Measurements from ENCODE around the gene AMMECR1L.

GRCh38 chr2:127877626-127878025, 8.1 kb downstream of the AMMECR1L start:
- TF ChIP-seq BHLHE40 (IDR thresholded peaks at IDR 0.05; ENCODE audit: borderline replicate concordance) (no peak), FOXM1 (IDR thresholded peaks at IDR 0.05; ENCODE audit: borderline replicate concordance) (no peak), SUZ12 (IDR thresholded peaks at IDR 0.05) (no peak), LEF1 (IDR thresholded peaks at IDR 0.05; ENCODE audit: borderline replicate concordance) (no peak), NFRKB (IDR thresholded peaks at IDR 0.05) (no peak), CTBP1 (IDR thresholded peaks at IDR 0.05; ENCODE audit: borderline replicate concordance) (no peak), HDGF (IDR thresholded peaks at IDR 0.05; ENCODE audit: borderline replicate concordance) (no peak), ELF4 (IDR thresholded peaks at IDR 0.05) (no peak), FOXA1 (IDR thresholded peaks at IDR 0.05) (no peak), SP1 (IDR thresholded peaks at IDR 0.05) (no peak), FOXK2 (IDR thresholded peaks at IDR 0.05) (no peak)

Data from HEK293T (cell line).